Tibial artery (tissue), 4 donors: ENCODE data around the gene BLVRB.

ENCODE experiments used
- DNase-seq, 2 donors: peaks; one replicate each; pipeline ENCODE4 v3.0.0-alpha.2; 2019
- H3K27ac ChIP-seq, 2 donors: fragments of 200-600 bp; sonication (generic) in 1 of 2; 1 replicate in 1 of 2; 2 replicates in 1 of 2; pipeline ENCODE4 v1.5.1; 2018 to 2019; ENCODE audit warnings: mild to moderate bottlenecking in 1 of 2
- H3K27me3 ChIP-seq, 2 donors: fragments of 200-600 bp; sonication (generic) in 1 of 2; one replicate each; pipeline versions ENCODE4 v1.5.1 to v1.6.0; 2016 to 2019
- H3K36me3 ChIP-seq, 3 donors: fragments of 200-600 bp; sonication (generic) in 2 of 3; one replicate each; pipeline ENCODE4 v1.5.1; 2016 to 2019; ENCODE audit warnings: mild to moderate bottlenecking in 2 of 3
- H3K4me1 ChIP-seq, 4 donors: fragments of 200-600 bp; sonication (generic) in 2 of 4; 1 replicate in 3 of 4; 2 replicates in 1 of 4; pipeline ENCODE4 v1.5.1; 2016 to 2019
- H3K4me3 ChIP-seq, 2 donors: fragments of 200-600 bp; sonication (generic) in 1 of 2; 1 replicate in 1 of 2; 2 replicates in 1 of 2; pipeline ENCODE4 v1.5.1; 2018 to 2019; ENCODE audit warnings: mild to moderate bottlenecking in 2 of 2
- H3K9me3 ChIP-seq, 3 donors: fragments of 200-600 bp; sonication (generic) in 1 of 3; one replicate each; pipeline ENCODE4 v1.5.1; 2016 to 2019
- CTCF ChIP-seq, 2 experiments: fragments of 200-600 bp in 1 of 2; fragments of 450-650 bp in 1 of 2; IDR thresholded peaks; one replicate each; pipeline ENCODE4 v1.5.1; 2017 to 2019; ENCODE audit warnings: antibody characterized with exemption in 2 of 2, mild to moderate bottlenecking in 1 of 2, moderate library complexity in 1 of 2
- intact Hi-C: fragments of 100-400 bp; cut with DNase I; formaldehyde crosslinking; loops from one replicate; pipeline ENCODE4 v1.15.0; 2023; ENCODE audit warnings: low total_unique reads

Gene BLVRB

GRCh38 chr19:40425450-40426287 is 39.9 kb downstream of the BLVRB start, which contains the start of gene SERTAD1:
Gene SERTAD1 (minus strand): TSS chr19:40425992. CDS start chr19:40423546, 2,446 bp downstream.
- Histone ChIP-seq H3K4me3 (peak within 1 kb of the TSS; percentile 67 to 79), H3K27ac (peak within 1 kb of the TSS; percentile 94 to 98), H3K4me1 (peaks cover 0 to 40% (median 36%) of the 10 kb centered on the region in 4 donors), H3K36me3 (peaks cover 10 to 13% (median 11%) of the 10 kb centered on the region in 3 donors), H3K9me3 (no peaks in the 10 kb centered on the region), H3K27me3 (peaks cover 0 to 3% of the 10 kb centered on the region in 2 donors)
- TF ChIP-seq CTCF (IDR thresholded peaks at IDR 0.05) = peak; percentile 70 to 85
- DNase-seq = peak; percentile 99 to 100
- intact Hi-C loops = no loop called here

GRCh38 chr19:40424637-40425449 is 40.7 kb downstream of the BLVRB start:
- DNase-seq = no peak
- Histone ChIP-seq H3K27me3 (peaks cover 0 to 3% of the 10 kb centered on the region in 2 donors), H3K9me3 (no peaks in the 10 kb centered on the region), H3K4me3 (peak overlapping the region; percentile 67 to 79), H3K4me1 (peaks cover 0 to 44% (median 36%) of the 10 kb centered on the region in 4 donors), H3K27ac (peak overlapping the region; percentile 94 to 98), H3K36me3 (peaks cover 10 to 13% (median 11%) of the 10 kb centered on the region in 3 donors)
- TF ChIP-seq CTCF (IDR thresholded peaks at IDR 0.05) = no peak
- intact Hi-C loops = no loop called here

GRCh38 chr19:40423938-40424337 is 41.6 kb downstream of the BLVRB start:
- no peaks in the 10 kb centered on the region for H3K9me3 ChIP-seq
- no peak for DNase-seq
- H3K27ac ChIP-seq = peak overlapping the region; percentile 94 to 98
- peaks cover 0 to 3% of the 10 kb centered on the region in 2 donors for H3K27me3 ChIP-seq
- H3K4me1 ChIP-seq = peaks cover 0 to 44% (median 36%) of the 10 kb centered on the region in 4 donors
- intact Hi-C loops = no loop called here
- peaks cover 10 to 13% (median 11%) of the 10 kb centered on the region in 3 donors for H3K36me3 ChIP-seq
- no peak for TF ChIP-seq CTCF (IDR thresholded peaks at IDR 0.05)
- peak overlapping the region; percentile 67 to 79 for H3K4me3 ChIP-seq

GRCh38 chr19:40422748-40423566 is 42.6 kb downstream of the BLVRB start:
- Histone ChIP-seq H3K4me1 (peaks cover 0 to 44% (median 36%) of the 10 kb centered on the region in 4 donors), H3K9me3 (no peaks in the 10 kb centered on the region), H3K4me3 (peak overlapping the region in 1 of 2 donors; percentile 79), H3K36me3 (peaks cover 10 to 13% (median 11%) of the 10 kb centered on the region in 3 donors), H3K27ac (peak overlapping the region; percentile 94 to 98), H3K27me3 (peaks cover 0 to 3% of the 10 kb centered on the region in 2 donors)
- intact Hi-C loops = no loop called here
- TF ChIP-seq CTCF (IDR thresholded peaks at IDR 0.05) = no peak
- DNase-seq = no peak
